ENCODE data around the gene HMGB1.

Gene HMGB1

DNA sequence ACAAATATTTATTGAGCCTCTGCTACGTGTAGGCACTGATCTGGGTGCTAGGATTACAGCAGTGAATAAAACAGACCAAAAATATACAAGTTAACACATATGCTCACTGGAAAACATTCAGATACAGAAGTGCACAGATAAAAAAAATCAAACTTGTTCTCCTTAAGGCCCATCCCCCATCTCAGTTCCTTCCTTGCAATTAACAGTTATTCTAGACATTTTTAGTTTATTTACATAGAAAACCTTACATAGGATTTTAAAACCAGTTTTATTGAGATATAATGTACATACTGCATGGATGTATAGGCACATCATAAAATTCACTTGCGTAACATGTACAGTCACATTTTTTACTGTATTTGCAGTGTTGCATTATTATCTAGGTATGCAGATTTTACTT is 36.5 kb upstream of the HMGB1 start:
- DNase-seq, result no peak
- no peaks in the 10 kb centered on the region for H3K4me1 ChIP-seq
- no peaks in the 10 kb centered on the region for H3K9me3 ChIP-seq
- H3K27me3 ChIP-seq, result no peaks in the 10 kb centered on the region
- H3K36me3 ChIP-seq, result no peaks in the 10 kb centered on the region
- H3K4me3 ChIP-seq (ENCODE audit: low read depth, low read length), result no peak overlapping the region
- TF ChIP-seq, protein P1, sequence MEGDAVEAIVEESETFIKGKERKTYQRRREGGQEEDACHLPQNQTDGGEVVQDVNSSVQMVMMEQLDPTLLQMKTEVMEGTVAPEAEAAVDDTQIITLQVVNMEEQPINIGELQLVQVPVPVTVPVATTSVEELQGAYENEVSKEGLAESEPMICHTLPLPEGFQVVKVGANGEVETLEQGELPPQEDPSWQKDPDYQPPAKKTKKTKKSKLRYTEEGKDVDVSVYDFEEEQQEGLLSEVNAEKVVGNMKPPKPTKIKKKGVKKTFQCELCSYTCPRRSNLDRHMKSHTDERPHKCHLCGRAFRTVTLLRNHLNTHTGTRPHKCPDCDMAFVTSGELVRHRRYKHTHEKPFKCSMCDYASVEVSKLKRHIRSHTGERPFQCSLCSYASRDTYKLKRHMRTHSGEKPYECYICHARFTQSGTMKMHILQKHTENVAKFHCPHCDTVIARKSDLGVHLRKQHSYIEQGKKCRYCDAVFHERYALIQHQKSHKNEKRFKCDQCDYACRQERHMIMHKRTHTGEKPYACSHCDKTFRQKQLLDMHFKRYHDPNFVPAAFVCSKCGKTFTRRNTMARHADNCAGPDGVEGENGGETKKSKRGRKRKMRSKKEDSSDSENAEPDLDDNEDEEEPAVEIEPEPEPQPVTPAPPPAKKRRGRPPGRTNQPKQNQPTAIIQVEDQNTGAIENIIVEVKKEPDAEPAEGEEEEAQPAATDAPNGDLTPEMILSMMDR (IDR thresholded peaks at IDR 0.05; ENCODE audit: low read depth, low read length), result no peak

DNA sequence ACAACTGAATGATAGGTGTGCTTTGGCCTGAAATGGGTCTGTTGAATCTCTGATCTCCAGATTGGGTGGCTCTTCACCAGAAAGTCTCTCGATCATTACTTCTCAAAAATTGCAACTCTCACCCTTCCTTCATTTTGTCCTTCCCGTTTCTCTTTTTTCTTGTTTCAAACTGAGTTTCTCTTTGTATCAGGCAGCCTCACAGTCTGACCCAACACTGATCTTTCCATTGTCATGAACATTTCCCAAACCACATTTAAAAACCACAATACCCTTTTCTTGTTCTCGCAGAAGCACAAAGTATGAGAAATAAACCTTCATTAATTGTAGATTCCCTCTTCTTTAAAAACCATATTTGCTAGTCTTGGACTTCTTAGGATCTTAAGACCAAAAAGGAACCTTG is 33.6 kb upstream of the HMGB1 start:
- no peaks in the 10 kb centered on the region for H3K9me3 ChIP-seq
- H3K4me3 ChIP-seq (ENCODE audit: low read depth, low read length), result no peak overlapping the region
- H3K4me1 ChIP-seq, result no peaks in the 10 kb centered on the region
- DNase-seq, result no peak
- H3K27me3 ChIP-seq, result no peaks in the 10 kb centered on the region
- H3K36me3 ChIP-seq, result no peaks in the 10 kb centered on the region
- TF ChIP-seq, protein P1 (IDR thresholded peaks at IDR 0.05; ENCODE audit: low read depth, low read length), result no peak

DNA sequence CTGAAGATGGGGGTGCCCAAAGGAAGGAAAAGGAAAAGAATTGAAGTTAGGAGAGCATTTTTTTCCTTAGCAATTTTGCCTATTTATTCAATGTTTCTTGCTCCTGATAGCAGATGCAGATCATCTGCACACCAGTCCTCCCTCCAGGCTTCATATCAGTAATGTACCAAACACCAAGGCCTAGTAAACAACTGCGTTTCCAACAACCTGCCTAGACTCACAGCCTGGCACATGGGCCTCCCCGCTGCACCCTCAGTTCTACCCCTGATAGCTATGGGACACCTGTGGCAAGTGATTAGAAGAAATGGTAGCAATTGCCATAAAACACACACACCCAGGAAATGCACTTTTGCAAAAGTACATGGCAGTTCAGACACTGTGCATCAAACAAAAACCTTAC is 30.4 kb upstream of the HMGB1 start:
- Histone ChIP-seq H3K27me3 (no peaks in the 10 kb centered on the region), H3K9me3 (no peaks in the 10 kb centered on the region), H3K36me3 (no peaks in the 10 kb centered on the region), H3K4me3 (ENCODE audit: low read depth, low read length) (no peak overlapping the region), H3K4me1 (no peaks in the 10 kb centered on the region)
- TF ChIP-seq, protein P1 (IDR thresholded peaks at IDR 0.05; ENCODE audit: low read depth, low read length), result no peak
- no peak for DNase-seq

DNA sequence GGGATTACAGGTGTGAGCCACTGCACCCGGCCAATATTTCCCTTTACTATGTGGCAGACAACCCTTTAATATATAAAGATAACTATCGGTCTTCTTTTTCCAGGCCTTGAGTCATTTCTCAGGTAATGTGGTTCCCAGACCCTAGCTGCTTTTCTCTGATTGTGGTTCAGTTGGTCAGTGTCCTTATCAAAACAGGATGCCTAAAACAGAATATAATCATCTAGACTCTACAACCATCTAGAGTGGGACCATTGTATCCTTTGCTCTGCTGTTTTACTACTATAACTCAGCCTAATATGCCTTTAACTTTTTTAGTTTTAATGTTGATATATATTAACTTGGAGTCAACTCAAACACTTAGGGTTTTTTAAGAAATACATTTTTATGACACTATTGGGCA is 30.0 kb upstream of the HMGB1 start:
- H3K4me1 ChIP-seq, result no peaks in the 10 kb centered on the region
- H3K36me3 ChIP-seq, result no peaks in the 10 kb centered on the region
- TF ChIP-seq, protein P1 (IDR thresholded peaks at IDR 0.05; ENCODE audit: low read depth, low read length), result no peak
- no peak overlapping the region for H3K4me3 ChIP-seq (ENCODE audit: low read depth, low read length)
- H3K27me3 ChIP-seq, result no peaks in the 10 kb centered on the region
- no peak for DNase-seq
- H3K9me3 ChIP-seq, result no peaks in the 10 kb centered on the region

DNA sequence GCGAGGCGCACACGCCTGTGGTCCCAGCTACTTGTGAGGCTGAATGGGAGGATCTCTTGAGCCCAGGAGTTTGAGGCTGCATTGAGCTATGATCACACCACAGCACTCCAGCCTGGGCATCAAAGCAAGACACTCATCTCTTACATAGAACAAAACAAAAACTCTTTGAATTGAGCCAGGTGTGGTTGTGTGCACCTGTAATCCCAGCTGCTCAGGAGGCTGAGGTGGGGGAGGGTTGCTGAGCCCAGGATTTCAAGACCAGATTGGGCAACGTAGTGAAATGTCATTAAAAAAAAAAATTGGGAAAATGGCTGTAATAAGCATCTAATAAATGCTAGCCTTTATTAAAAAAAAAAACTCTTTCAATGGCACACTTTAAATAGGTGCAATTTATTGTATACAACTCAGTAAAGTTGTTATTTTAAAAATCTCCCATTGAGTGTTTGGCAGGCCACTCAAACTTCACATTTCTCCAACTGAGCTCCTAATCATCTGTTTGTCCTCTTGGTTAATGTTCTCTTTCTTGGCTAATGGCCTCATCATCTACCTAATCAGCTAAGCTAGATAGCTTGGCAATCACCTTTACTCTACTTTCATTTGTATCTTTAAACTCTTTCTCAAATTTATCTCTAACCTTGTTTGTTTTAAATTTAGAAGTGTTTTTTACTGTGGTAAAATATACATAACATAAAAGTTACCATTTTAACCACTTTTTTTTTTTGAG is 28.1 kb upstream of the HMGB1 start:
- TF ChIP-seq, protein P1 (IDR thresholded peaks at IDR 0.05; ENCODE audit: low read depth, low read length), result no peak
- H3K36me3 ChIP-seq, result no peaks in the 10 kb centered on the region
- H3K4me1 ChIP-seq, result no peaks in the 10 kb centered on the region
- no peaks in the 10 kb centered on the region for H3K27me3 ChIP-seq
- DNase-seq, result no peak
- H3K9me3 ChIP-seq, result no peaks in the 10 kb centered on the region
- no peak overlapping the region for H3K4me3 ChIP-seq (ENCODE audit: low read depth, low read length)

DNA sequence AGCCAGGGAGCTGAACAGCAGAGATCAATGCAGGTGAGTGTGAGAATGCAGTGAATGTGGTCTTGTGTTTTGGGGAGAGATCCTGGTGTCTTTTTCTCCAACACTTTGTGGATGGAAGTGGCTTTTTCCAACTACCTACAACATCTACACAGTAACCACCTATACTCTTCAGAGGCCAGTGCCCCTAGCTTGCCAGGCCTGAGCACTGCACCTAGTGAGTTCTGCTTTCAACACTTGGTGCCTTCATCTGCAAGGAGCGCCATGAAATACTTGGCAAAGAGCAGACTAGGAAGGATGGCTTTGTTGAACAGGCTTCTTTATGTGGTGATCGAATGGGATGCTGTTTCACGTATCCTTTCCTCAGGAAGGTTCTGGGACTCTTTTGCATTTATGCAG is 21.3 kb upstream of the HMGB1 start:
- Histone ChIP-seq H3K36me3 (no peaks in the 10 kb centered on the region), H3K9me3 (no peaks in the 10 kb centered on the region), H3K4me3 (ENCODE audit: low read depth, low read length) (no peak overlapping the region), H3K4me1 (no peaks in the 10 kb centered on the region), H3K27me3 (no peaks in the 10 kb centered on the region)
- TF ChIP-seq, protein P1 (IDR thresholded peaks at IDR 0.05; ENCODE audit: low read depth, low read length), result no peak
- DNase-seq, result no peak

Data from BE2C (cell line).